ENCODE results near the gene TRIAP1.

DNA sequence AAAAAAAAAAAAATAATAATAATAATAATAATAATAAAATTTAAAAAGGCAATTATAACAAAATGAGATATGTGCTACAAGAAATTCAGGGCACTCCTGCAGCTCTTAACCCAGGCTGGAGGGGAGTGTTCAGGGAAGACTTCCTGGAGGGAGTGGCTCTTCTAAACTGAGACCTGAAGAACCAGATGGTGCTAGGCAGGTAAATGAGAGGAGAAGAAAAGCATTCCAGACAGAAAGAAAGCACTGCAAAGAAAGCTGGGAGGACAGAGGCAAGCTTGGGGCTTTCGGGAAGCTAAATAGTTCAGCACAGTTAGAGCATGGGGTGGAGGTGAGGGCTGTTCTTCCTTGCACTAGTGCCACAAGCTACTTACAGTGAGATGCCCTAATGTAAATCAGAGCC lies 33.3 kb upstream of the TRIAP1 start:
- TF ChIP-seq, protein P1, sequence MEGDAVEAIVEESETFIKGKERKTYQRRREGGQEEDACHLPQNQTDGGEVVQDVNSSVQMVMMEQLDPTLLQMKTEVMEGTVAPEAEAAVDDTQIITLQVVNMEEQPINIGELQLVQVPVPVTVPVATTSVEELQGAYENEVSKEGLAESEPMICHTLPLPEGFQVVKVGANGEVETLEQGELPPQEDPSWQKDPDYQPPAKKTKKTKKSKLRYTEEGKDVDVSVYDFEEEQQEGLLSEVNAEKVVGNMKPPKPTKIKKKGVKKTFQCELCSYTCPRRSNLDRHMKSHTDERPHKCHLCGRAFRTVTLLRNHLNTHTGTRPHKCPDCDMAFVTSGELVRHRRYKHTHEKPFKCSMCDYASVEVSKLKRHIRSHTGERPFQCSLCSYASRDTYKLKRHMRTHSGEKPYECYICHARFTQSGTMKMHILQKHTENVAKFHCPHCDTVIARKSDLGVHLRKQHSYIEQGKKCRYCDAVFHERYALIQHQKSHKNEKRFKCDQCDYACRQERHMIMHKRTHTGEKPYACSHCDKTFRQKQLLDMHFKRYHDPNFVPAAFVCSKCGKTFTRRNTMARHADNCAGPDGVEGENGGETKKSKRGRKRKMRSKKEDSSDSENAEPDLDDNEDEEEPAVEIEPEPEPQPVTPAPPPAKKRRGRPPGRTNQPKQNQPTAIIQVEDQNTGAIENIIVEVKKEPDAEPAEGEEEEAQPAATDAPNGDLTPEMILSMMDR (IDR thresholded peaks at IDR 0.05), result no peak
- no peak for TF ChIP-seq POLR2A (IDR thresholded peaks at IDR 0.05)
